NCI-H187 treated with DMSO at 0.1 percent for 48 hours (cell line): Measurements from ENCODE around the gene TRIM27.
"Not testable (repeated sequence)": the region's sequence is repeated elsewhere in the genome, so short reads cannot be mapped to it uniquely, and the experiment has no call there.

Source experiments
- DNase-seq: peaks from one replicate; lab custom pipeline; 2025; lab: John Stamatoyannopoulos, UW

TRIM27 gene, protein sequence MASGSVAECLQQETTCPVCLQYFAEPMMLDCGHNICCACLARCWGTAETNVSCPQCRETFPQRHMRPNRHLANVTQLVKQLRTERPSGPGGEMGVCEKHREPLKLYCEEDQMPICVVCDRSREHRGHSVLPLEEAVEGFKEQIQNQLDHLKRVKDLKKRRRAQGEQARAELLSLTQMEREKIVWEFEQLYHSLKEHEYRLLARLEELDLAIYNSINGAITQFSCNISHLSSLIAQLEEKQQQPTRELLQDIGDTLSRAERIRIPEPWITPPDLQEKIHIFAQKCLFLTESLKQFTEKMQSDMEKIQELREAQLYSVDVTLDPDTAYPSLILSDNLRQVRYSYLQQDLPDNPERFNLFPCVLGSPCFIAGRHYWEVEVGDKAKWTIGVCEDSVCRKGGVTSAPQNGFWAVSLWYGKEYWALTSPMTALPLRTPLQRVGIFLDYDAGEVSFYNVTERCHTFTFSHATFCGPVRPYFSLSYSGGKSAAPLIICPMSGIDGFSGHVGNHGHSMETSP

DNA sequence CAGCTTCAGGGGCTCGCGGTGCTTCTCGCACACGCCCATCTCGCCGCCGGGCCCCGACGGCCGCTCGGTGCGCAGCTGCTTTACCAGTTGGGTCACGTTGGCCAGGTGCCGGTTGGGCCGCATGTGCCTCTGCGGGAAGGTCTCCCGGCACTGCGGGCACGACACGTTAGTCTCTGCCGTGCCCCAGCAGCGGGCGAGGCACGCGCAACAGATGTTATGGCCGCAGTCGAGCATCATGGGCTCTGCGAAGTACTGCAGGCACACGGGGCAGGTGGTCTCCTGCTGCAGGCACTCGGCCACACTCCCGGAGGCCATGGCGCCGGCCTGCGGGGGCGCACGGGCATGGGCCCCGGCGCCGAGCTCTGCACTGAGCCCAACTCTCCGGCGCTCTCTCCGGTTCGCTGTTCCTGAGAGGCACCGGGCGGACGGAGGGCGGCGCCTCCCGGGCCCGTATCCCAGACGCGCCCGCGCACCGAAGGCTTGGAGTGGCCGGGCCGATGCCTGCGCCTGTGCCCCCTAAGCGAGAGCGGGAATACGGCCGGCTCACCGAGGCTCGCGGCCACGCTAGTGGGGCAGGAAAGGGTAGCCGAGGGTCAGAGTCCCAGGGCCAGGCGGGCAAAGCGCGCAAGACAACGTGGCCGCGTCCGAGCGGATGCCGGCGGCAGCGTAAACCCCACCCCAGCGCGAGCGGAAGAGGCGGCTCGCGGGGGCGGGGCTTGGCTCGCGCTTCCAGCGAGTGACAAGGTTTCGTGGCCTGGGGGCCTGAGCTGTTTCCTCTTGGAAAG lies at the start of gene TRIM27:
TSS of gene TRIM27 (minus strand) at position 668 of the 785 bp plus-strand sequence. CDS start at position 315, 353 bp downstream.
- no peak for DNase-seq

DNA sequence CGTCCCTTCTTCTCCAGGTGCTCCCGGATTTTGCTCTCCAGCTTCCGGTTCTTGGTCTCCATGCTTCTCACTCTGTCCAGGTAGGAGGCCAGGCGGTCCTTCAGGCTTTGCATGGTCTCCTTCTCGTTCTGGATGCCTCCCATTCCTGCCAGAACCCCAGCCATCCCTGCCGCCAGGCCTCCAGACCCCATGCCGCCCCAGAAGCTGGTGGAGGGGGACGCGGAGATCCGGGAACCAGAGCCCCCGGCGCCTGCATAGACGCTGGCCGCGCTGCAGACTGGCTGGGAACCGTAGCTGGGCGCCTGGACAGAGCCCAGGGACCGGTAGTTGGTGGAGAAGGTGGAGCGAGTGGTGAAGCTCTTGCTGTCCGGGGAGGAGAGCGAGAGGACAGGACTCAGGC lies 46.3 kb upstream of the TRIM27 start:
- not testable (repeated sequence) for DNase-seq

DNA sequence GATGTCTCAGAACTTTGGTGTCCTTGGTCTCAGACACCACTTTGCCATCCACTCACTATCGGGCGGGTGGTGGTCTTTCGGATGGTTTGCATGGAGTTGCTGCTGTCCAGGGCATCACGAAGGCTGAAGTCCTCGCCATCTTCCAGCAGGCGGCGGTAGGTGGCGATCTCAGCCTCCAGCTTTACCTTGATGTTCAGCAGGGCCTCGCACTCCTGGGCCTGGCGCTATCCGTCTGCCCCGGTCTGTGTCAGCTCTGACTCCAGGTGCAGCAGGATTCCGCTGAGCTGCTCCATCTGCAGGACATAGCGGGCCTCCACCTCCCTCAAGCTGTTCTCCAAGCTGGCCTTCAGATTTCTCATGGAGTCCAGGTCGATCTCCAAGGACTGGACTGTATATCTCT lies 45.3 kb upstream of the TRIM27 start:
- no peak for DNase-seq

DNA sequence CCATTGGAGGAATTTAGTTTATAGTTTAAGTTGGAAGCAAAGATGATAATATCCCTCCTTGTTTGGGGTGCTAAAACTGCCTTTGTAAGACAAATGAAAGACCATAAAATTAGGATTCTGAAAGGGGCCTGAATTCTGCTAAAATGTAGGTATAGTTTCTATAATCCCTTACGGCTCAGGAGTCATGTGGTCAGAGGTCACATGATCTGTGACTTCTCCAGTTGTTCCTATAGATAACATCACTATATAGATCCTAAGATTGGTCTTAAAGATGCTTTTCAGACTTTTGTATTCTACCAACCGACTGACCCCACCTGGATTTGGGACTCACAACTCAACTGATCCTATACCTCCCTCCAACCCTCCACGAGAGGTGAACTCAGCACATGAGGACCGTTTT lies 44.7 kb upstream of the TRIM27 start:
- DNase-seq: no peak

DNA sequence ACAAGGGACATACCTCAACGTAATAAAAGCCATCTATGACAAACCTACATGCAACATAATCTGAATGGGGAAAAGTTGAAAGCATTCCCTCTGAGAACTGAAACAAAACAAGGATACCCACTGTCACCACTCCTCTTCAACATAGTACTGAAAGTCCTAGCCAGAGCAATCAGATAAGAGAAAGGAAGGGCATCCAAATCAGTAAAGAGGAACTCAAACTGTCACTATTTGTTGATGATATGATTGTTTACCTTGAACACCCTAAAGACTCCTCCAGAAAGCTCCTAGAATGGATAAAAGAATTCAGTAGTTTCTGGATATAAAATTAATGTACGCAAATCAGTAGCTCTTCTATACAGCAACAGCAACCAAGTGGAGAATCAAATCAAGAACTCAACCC lies 41.9 kb upstream of the TRIM27 start:
- no peak for DNase-seq

DNA sequence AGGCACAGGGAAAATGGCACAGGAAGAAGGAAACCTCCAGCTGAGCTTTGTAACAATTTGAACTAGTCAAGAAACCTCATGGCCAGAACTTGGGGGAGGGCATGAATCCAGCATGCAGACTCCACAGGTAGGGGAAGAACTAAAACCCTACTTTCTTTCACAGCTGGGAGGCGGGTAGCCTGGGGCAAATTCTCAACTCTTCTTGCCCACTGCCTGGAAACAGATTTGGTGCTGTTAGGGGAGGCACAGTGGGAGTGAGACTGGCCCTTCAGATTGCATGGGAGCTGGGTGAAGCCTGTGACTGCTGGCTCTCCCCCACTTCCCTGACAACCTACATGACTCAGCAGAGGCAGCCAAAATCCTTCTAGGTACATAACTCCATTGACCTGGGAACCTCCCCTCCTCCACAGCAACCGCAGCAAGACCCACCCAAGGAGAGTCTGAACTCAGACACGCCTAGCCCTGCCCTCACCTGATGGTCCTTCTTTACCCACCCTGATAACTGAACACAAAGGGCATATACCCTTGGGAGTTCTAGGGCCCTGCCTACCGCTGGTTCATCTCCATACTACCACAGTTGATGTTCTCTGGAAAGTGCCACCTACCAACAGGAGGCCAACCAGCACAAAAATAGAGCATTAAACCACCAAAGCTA lies 37.2 kb upstream of the TRIM27 start:
- no peak for DNase-seq

DNA sequence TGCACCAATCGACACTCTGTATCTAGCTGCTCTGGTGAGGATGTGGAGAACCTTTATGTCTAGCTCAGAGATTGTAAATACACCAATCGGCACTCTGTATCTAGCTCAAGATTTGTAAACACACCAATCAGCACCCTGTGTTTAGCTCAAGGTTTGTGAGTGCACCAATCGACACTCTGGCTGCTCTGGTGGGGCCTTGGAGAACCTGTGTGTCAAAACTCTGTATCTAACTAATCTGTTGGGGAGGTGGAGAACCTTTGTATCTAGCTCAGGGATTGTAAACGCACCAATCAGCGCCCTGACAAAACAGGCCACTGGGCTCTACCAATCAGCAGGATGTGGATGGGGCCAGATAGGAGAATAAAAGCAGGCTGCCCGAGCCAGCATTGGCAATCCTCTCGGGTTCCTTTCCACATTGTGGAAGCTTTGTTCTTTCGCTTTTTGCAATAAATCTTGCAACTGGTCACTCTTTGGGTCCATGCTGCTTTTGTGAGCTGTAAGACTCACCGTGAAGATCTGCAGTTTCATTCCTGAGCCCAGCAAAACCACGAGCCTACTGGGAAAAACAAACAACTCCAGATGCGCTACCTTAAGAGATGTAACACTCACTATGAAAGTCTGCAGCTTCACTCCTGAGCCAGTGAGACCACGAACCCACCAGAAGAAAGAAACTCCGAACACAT lies 34.9 kb upstream of the TRIM27 start:
- not testable (repeated sequence) for DNase-seq

DNA sequence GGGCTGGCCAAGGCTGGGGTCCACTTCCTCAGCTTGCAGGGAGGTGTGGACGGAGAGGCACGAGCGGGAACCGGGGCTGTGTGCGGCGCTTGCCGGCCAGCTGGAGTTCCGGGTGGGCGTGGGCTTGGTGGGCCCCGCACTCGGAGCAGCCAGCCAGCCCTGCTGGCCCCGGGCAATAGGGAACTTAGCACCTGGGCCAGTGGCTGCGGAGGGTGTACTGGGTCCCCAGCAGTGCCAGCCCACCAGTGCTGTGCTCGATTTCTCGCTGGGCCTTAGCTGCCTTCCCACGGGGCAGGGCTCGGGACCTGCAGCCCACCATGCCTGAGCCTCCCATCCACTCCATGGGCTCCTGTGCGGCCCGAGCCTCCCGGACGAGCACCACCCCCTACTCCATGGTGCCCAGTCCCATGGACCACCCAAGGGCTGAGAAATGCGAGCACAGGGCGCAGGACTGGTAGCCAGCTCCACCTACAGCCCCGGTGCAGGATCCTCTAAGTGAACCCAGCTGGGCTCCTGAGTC lies 34.1 kb upstream of the TRIM27 start:
- not testable (repeated sequence) for DNase-seq

DNA sequence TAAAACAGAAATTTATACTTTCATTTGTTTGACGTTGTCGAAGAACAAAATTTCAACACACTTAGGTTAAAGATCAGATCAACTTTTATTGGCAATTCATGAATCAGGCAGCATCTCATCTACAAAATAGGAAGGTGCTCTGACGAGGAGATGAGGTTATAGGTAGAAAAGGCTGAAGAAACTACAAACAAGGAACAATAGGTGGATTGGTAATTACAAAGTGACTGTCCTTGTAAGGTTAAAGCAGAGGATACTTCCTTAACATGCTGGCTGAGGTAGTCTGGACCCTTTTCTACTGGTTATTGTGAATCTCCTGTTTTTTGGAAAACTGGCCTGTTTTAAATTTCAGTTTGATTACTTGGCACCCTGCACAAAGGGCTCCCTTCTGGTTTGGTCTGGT lies 32.5 kb upstream of the TRIM27 start:
- DNase-seq: no peak

DNA sequence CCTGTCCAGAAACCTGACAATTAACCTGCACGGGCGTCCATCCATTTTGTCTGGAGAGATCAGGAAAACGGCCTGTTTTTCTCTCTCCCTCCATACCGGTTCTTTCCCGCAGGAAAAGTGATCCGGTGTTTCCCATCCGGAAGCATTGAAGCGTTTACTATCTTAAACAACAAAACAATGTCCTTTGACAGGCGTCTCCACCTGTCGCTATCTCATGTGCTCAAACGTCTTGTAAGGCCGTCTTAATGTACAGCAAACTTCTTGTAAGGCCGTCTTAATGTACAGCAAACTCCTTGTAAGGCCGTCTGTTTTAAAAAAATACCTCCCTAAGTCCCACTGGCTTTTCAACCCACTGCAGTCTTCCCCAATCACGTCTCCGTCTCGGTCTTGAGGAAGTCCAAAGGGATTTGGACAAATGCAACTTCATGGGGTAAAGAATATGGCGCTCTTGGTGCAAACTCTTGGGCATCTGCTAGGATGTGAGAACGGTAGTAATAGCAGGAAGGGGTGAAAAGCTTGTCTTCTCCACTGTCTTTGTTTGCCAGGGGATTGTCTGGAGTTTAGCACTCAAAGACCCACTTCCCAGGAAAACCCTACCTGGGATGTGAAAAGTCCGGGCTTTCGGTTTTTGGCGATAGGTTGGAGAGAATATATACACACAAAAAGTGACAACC lies 29.9 kb upstream of the TRIM27 start:
- no peak for DNase-seq

DNA sequence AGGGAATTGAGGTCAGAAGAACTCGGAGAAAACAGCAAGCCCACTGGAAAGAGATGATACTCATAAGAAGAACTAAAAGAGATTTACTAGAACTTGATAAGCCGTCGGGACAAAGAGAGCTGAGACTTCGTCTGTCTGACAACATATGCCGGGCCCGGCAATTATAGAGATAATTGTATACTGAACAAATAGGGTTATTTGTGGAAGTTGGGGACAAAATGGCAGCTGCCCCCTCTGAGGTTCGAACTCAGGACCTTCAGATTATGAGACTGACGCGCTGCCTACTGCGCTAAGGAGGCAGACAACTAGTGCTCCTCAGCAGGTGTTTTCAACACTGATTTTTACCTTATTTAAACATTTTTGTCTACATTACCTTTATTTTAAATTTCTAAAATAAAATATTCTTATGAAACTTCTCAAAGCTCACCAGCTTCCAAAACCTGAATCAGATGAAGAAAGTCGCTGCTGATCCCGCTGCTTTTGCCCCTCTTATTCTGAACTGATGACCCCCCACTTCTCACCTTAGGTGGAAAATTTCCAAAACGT lies 29.3 kb upstream of the TRIM27 start:
- no peak for DNase-seq

DNA sequence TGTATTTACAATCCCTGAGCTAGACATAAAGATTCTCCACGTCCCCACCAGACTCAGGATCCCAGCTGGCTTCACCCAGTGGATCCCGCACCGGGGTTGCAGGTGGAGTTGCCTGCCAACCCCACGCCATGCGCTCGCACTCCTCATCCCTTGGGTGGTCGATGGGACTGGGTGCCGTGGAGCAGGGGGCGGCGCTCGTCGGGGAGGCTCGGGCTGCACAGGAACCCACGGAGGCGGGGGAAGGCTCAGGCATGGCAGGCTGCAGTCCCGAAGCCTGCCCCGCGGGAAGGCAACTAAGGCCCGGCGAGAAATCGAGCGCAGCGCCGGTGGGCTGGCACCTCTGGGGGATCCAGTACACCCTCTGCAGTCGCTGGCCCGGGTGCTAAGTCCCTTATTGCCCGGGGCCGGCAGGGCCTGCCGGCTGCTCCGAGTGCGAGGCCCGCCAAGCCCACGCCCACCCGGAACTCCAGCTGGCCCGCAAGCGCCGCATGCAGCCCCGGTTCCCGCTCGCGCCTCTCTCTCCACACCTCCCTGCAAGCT lies 25.9 kb upstream of the TRIM27 start:
- DNase-seq: not testable (repeated sequence)

DNA sequence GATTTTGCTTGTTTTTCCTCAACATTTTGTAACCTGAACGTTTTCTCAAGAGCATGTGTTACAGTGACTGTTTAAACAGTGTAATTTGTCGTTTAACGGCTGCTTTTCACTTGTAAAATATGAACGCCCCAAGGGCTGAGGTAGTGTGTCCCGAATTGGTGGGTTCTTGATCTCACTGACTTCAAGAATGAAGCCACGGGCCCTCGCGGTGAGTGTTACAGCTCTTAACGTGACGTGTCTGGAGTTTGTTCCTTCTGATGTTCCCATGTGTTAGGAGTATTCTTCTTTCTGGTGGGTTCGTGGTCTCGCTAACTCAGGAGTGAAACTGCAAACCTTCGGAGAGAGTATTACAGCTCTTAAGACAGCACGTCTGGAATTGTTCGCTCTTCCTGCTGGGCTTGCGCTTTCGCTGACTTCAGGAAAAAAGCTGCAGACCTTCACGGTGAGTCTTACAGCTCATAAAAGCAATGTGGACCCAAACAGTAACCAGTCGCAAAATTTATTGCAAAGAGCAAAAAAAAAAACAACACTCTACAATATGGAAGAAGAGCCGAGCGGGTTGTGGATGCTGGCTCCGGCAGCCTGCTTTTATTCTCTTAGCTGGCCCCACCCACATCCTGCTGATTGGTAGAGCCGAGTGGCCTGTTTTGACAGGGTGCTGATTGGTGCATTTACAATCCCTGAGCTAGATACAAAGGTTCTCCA lies 25.1 kb upstream of the TRIM27 start:
- DNase-seq: no peak

DNA sequence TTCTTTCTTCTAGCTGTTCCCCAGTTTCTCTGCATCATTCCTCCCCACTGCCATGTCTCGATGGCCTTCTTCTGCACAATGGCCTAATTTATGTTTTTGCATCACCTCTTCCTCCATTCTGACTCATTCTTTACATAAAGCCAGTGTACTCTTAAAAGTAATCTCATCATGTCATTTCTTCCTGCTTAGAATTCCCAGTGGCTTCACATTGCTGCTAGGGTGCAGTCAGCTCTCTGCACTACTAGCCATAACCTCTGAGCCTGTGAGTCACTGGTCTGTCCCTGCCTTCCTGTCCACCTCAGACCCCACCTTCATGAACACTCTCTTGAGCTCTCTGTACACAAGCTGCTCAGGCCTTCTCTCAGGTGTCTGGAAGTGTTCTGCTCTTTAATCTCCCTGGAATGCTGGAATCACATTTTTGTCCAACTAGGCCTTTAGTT lies 24.1 kb upstream of the TRIM27 start:
- no peak for DNase-seq

DNA sequence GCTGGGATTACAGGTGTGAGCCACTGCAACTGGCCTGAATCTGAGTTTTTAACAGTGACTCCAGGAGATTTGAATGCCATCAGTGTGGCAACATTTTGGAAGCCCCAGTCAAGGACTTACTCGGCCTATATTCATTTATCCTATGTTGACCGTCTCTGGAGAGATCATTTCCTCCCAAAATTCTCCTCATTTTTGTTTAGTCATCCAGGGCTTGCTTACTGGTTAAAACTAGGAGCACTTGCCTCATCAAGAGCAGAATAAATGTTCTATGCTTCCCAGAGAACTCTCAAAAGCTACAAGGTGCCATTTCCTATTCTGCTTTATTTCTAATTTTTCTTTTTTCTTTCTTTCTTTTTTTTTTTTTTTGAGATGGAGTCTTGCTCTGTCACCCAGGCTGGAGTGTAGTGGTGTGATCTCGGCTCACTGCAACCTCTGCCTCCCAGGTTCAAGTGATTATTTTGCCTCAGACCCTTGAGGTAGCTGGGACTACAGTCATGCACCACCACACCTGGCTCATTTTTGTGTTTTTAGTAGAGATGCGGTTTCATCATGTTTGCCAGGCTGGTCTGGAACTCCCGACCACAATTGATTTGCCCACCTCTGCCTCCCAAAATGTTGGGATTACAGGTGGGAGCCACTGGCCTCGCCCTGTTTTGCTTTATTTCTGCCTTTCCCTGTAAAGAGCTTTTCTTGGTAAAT lies 23.4 kb upstream of the TRIM27 start:
- no peak for DNase-seq

DNA sequence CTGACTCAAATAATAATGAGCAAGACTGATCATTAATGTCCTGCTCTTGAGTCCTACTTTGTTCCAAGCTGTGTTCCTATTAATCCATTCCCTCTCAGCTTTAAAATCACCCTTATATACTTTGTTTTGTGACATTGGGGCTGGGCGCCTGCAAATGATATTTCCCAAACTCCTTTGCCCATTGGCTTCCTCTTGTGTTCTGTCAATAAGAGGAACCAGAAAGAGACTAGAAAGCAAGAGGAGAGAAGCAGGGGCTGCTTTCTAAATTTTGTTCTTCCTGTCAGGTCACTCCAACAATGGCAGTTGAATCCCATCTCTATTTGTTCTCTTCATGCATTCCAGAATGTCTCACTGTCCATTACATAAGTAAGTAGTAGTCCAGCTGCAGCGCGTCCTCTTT lies 21.6 kb upstream of the TRIM27 start:
- no peak for DNase-seq

DNA sequence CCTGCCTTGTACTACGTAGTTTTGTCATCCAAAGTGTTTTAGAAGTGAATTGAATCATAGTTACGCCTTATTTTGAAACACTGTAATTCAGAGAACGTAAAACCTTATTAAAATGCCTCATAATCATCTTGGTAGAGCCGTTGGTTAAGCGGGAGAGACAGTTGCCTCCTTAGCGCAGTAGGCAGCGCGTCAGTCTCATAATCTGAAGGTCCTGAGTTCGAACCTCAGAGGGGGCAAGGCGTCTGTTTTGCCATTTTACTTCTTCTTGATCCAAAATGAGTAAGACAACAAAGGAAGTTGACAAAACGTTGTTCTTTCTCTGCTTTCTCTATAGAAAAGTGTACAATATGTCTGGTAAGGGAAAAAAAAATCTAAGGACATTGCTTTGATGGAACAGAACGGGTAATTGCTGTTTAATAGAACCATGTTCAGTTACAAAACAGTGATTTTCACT lies 20.7 kb upstream of the TRIM27 start:
- DNase-seq: peak; percentile 34

DNA sequence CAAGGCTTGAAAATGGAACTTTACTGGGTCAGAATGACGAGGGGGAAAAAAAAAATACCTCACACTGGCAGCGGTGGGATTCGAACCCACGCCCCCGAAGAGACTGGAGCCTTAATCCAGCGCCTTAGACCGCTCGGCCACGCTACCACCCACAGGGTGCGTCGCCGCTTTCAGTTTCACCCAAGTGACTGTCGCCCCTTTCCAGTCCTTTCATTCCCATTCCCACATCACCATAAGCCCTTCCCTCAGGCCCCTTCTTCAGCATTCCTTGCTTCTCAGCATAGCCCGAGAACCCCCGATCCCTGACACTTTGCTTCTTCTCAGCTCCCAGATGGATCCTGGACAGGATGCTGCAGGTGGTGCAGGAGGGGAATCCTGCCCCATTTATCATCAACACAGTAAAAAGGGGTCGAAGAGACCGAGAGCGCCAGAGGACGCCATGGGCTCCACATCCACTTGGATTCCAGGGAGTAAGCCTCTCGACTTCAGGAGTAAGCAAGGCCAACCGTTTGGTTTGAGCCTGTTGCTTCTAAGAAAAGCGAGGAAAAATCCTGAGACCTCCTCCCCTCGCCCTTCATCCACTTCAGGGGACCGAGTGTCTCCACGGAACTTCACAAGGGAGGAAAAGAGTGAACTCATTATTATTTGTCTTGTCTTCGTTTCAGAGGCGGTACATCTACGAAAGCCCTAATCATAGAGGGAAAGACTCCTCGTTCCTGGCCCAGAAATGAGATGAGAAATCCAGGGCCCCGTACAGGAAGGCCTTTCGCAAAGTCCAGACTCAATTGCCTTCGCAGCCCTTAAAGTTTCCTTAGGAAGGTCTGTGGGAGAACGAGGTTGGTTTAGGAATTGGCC lies 20.0 kb upstream of the TRIM27 start:
- DNase-seq: peak; percentile 38
